Colonic mucosa (tissue), 4 donors: ENCODE measurements around the gene NPB. TPM values are rescaled to one million over a fixed set of nuclear protein-coding genes. Genes with fewer than 3 reads are reported as not detected.

Source experiments
- DNase-seq: peaks from one replicate; pipeline ENCODE4 v3.0.0-alpha.2; 2020
- H3K27ac ChIP-seq: fragments of 200-600 bp; one replicate; pipeline ENCODE4 v1.8.0; 2021
- H3K27me3 ChIP-seq: fragments of 200-600 bp; one replicate; pipeline ENCODE4 v1.8.0; 2021
- H3K36me3 ChIP-seq: fragments of 200-600 bp; one replicate; pipeline ENCODE4 v1.8.0; 2021
- H3K4me1 ChIP-seq: fragments of 200-600 bp; one replicate; pipeline ENCODE4 v1.8.0; 2021; ENCODE audit warnings: mild to moderate bottlenecking
- H3K4me3 ChIP-seq: fragments of 200-600 bp; one replicate; pipeline ENCODE4 v1.8.0; 2021
- H3K9ac ChIP-seq, 2 donors: one replicate each; pipeline ENCODE4 v1.7.0; 2013; ENCODE audit warnings: control low read depth in 2 of 2, low read depth in 2 of 2, low read length in 2 of 2
- H3K9me3 ChIP-seq: fragments of 200-600 bp; one replicate; pipeline ENCODE4 v1.8.0; 2021
- CTCF ChIP-seq: fragments of 200-600 bp; IDR thresholded peaks from one replicate; pipeline ENCODE4 v1.8.0; 2022; ENCODE audit warnings: antibody characterized with exemption, mild to moderate bottlenecking
- intact Hi-C: fragments of 100-400 bp; cut with DNase I; formaldehyde crosslinking; loops from one replicate; pipeline ENCODE4 v1.14.1; 2022
- total RNA-seq, 2 donors: library from RNA; stranded (reverse); fragmentation: NEBNext Ultra II Directional in 1 of 2; extraction: Animal tissue kit (Norgen Biotek cat#: 25700) in 1 of 2; gene quantifications; one replicate each; pipeline ENCODE4 v1.2.1, GENCODE V29; 2021
- donor health status: healthy.
- donor health status: DM: no; HTN: no; CAD: no.
- donor health status: DM: no; HTN: no; CAD: no.

The NPB gene
- total RNA-seq, 2 donors from 2014 or later, result 0.22 TPM; not detected in 1

GRCh38 chr17:81940538-81941483 lies 38.8 kb downstream of the NPB start:
- no peak for DNase-seq
- Histone ChIP-seq H3K27me3 (peaks cover 11% of the 10 kb centered on the region), H3K4me1 (peaks cover 4% of the 10 kb centered on the region), H3K4me3 (no peak overlapping the region), H3K36me3 (no peaks in the 10 kb centered on the region), H3K9me3 (no peaks in the 10 kb centered on the region), H3K9ac (peak overlapping the region in 1 of 2 donors; percentile 43), H3K27ac (no peak overlapping the region)
- intact Hi-C loops, result no loop called here
- no peak for TF ChIP-seq CTCF

DNA sequence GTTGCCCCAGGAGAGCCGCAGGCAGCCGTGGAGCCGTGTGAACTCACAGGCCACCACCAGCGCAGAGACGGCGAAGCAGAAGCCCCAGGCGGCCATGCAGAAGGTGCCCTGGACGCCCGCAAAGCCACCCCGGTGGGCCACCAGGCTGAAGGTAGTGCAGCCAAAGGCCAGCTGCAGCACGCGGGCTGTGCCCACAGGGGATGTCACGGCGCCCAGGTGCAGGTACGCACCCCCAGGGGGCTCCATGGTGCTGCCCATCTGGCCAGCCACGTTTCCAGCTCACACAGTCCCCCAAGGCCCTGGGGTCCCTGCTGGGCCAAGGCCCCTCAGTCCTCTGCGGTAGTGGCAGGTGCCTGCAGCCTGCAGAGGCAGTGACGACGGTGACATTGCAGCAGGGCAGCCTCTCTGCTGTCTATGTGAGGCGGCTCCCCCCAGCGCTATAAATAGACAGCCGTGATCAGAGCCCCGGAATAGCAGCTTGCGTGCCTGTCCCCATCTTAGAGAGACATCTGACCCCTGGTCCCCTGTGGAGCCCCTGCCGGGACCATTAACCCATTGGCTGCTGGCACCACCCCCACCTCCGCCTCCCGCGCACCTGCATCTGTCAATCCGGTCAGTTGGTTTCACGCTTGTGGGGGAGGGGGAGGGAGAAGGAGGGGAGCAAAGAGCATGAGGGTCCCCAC lies 39.6 kb downstream of the NPB start:
- no peak for DNase-seq
- no peak overlapping the region for H3K4me3 ChIP-seq
- TF ChIP-seq CTCF, result no peak

GRCh38 chr17:81942167-81942553 lies 40.1 kb downstream of the NPB start:
- peaks cover 4% of the 10 kb centered on the region for H3K4me1 ChIP-seq
- H3K27me3 ChIP-seq, result peaks cover 11% of the 10 kb centered on the region
- H3K27ac ChIP-seq, result no peak overlapping the region
- intact Hi-C loops, result no loop called here
- H3K9me3 ChIP-seq, result no peaks in the 10 kb centered on the region
- no peaks in the 10 kb centered on the region for H3K36me3 ChIP-seq
- no peak overlapping the region for H3K9ac ChIP-seq
- no peak for TF ChIP-seq CTCF
- no peak for DNase-seq
- no peak overlapping the region for H3K4me3 ChIP-seq

More for the DNA sequence above, 39.6 kb downstream of the NPB start:
- no peaks in the 10 kb centered on the region for H3K9me3 ChIP-seq
- intact Hi-C loops, result no loop called here
- no peaks in the 10 kb centered on the region for H3K36me3 ChIP-seq
- H3K27me3 ChIP-seq, result peaks cover 11% of the 10 kb centered on the region
- H3K27ac ChIP-seq, result no peak overlapping the region
- H3K4me1 ChIP-seq, result peaks cover 4% of the 10 kb centered on the region
- H3K9ac ChIP-seq, result peak overlapping the region in 1 of 2 donors; percentile 43

- H3K36me3 ChIP-seq, result no peaks in the 10 kb centered on the region
- intact Hi-C loops, result no loop called here
- TF ChIP-seq CTCF, result no peak
- no peaks in the 10 kb centered on the region for H3K4me1 ChIP-seq
- no peak overlapping the region for H3K4me3 ChIP-seq
- peaks cover 11% of the 10 kb centered on the region for H3K27me3 ChIP-seq
- no peak for DNase-seq
- no peaks in the 10 kb centered on the region for H3K9me3 ChIP-seq
- no peak overlapping the region for H3K27ac ChIP-seq
- no peak overlapping the region for H3K9ac ChIP-seq
Observed at GRCh38 chr17:81944858-81945257, 42.8 kb downstream of the NPB start.

- Histone ChIP-seq H3K4me1 (no peaks in the 10 kb centered on the region), H3K9me3 (no peaks in the 10 kb centered on the region), H3K27ac (no peak within 1 kb of the TSS), H3K36me3 (no peaks in the 10 kb centered on the region), H3K9ac (no peak within 1 kb of the TSS), H3K4me3 (no peak within 1 kb of the TSS), H3K27me3 (peaks cover 2% of the 10 kb centered on the region)
- no peak for TF ChIP-seq CTCF
- intact Hi-C loops, result no loop called here
- no peak for DNase-seq
Observed at GRCh38 chr17:81947189-81947588, 45.2 kb downstream of the NPB start, which contains the start of gene MYADML2. TSS of gene MYADML2 (minus strand) at chr17:81947233. CDS start at chr17:81941741, 5,492 bp downstream.
